ENCODE measurements around the gene ISOC1. TPM values are rescaled to one million over a fixed set of nuclear protein-coding genes. Genes with fewer than 3 reads are reported as not detected.

ISOC1 gene
- polyA plus RNA-seq, 1 donor = 65.4 TPM

GRCh38 chr5:129111351-129111750, 16.8 kb downstream of the ISOC1 start:
- 73% methylated on average over 1 of the region's 2 CpGs for WGBS (ENCODE audit: insufficient coverage, low lambda C conversion rate)
- no peaks in the 10 kb centered on the region for H3K27me3 ChIP-seq (ENCODE audit: control insufficient read depth, insufficient read depth, low read length)
- no peak for DNase-seq
- H3K36me3 ChIP-seq (ENCODE audit: control insufficient read depth, insufficient read depth, low read length) = peaks cover 38% of the 10 kb centered on the region
- H3K4me3 ChIP-seq (ENCODE audit: low read length) = no peak overlapping the region
- no peaks in the 10 kb centered on the region for H3K9me3 ChIP-seq (ENCODE audit: control insufficient read depth, low read depth, low read length)
- H3K4me1 ChIP-seq (ENCODE audit: control insufficient read depth, insufficient read depth, low read length) = no peaks in the 10 kb centered on the region
- no peak overlapping the region for H3K27ac ChIP-seq (ENCODE audit: low read length)

GRCh38 chr5:129112295-129112694, 17.7 kb downstream of the ISOC1 start:
- H3K27me3 ChIP-seq (ENCODE audit: control insufficient read depth, insufficient read depth, low read length) = no peaks in the 10 kb centered on the region
- no peaks in the 10 kb centered on the region for H3K9me3 ChIP-seq (ENCODE audit: control insufficient read depth, low read depth, low read length)
- no peak overlapping the region for H3K4me3 ChIP-seq (ENCODE audit: low read length)
- WGBS (ENCODE audit: insufficient coverage, low lambda C conversion rate) = 83% methylated on average over 1 of the region's 3 CpGs
- no peak overlapping the region for H3K27ac ChIP-seq (ENCODE audit: low read length)
- DNase-seq = no peak
- peaks cover 36% of the 10 kb centered on the region for H3K36me3 ChIP-seq (ENCODE audit: control insufficient read depth, insufficient read depth, low read length)
- no peaks in the 10 kb centered on the region for H3K4me1 ChIP-seq (ENCODE audit: control insufficient read depth, insufficient read depth, low read length)

GRCh38 chr5:129113867-129114266, 19.3 kb downstream of the ISOC1 start:
- no peak overlapping the region for H3K27ac ChIP-seq (ENCODE audit: low read length)
- H3K4me3 ChIP-seq (ENCODE audit: low read length) = no peak overlapping the region
- no CpG with 5 or more reads among the region's 2 CpGs for WGBS (ENCODE audit: insufficient coverage, low lambda C conversion rate)
- H3K27me3 ChIP-seq (ENCODE audit: control insufficient read depth, insufficient read depth, low read length) = no peaks in the 10 kb centered on the region
- no peaks in the 10 kb centered on the region for H3K4me1 ChIP-seq (ENCODE audit: control insufficient read depth, insufficient read depth, low read length)
- no peak for DNase-seq
- H3K9me3 ChIP-seq (ENCODE audit: control insufficient read depth, low read depth, low read length) = no peaks in the 10 kb centered on the region
- peaks cover 27% of the 10 kb centered on the region for H3K36me3 ChIP-seq (ENCODE audit: control insufficient read depth, insufficient read depth, low read length)

GRCh38 chr5:129114539-129115193, 20.1 kb downstream of the ISOC1 start:
- 93% methylated on average over 3 of the region's 10 CpGs for WGBS (ENCODE audit: insufficient coverage, low lambda C conversion rate)
- H3K9me3 ChIP-seq (ENCODE audit: control insufficient read depth, low read depth, low read length) = no peaks in the 10 kb centered on the region
- peaks cover 24% of the 10 kb centered on the region for H3K36me3 ChIP-seq (ENCODE audit: control insufficient read depth, insufficient read depth, low read length)
- H3K27ac ChIP-seq (ENCODE audit: low read length) = no peak overlapping the region
- DNase-seq = no peak
- no peaks in the 10 kb centered on the region for H3K4me1 ChIP-seq (ENCODE audit: control insufficient read depth, insufficient read depth, low read length)
- H3K4me3 ChIP-seq (ENCODE audit: low read length) = no peak overlapping the region
- H3K27me3 ChIP-seq (ENCODE audit: control insufficient read depth, insufficient read depth, low read length) = no peaks in the 10 kb centered on the region

- Histone ChIP-seq H3K4me1 (ENCODE audit: control insufficient read depth, insufficient read depth, low read length) (no peaks in the 10 kb centered on the region), H3K4me3 (ENCODE audit: low read length) (no peak overlapping the region), H3K9me3 (ENCODE audit: control insufficient read depth, low read depth, low read length) (no peaks in the 10 kb centered on the region), H3K27ac (ENCODE audit: low read length) (no peak overlapping the region), H3K36me3 (ENCODE audit: control insufficient read depth, insufficient read depth, low read length) (peaks cover 23% of the 10 kb centered on the region), H3K27me3 (ENCODE audit: control insufficient read depth, insufficient read depth, low read length) (no peaks in the 10 kb centered on the region)
- 100% methylated on average over 1 of the region's 2 CpGs for WGBS (ENCODE audit: insufficient coverage, low lambda C conversion rate)
- DNase-seq = no peak
These were observed 21.1 kb downstream of the ISOC1 start for GRCh38 chr5:129115680-129116079.

GRCh38 chr5:129116797-129117196, 22.2 kb downstream of the ISOC1 start:
- H3K4me3 ChIP-seq (ENCODE audit: low read length) = no peak overlapping the region

GRCh38 chr5:129118405-129118804, 23.9 kb downstream of the ISOC1 start:
- no peaks in the 10 kb centered on the region for H3K9me3 ChIP-seq (ENCODE audit: control insufficient read depth, low read depth, low read length)
- no peaks in the 10 kb centered on the region for H3K27me3 ChIP-seq (ENCODE audit: control insufficient read depth, insufficient read depth, low read length)
- DNase-seq = no peak
- peaks cover 9% of the 10 kb centered on the region for H3K36me3 ChIP-seq (ENCODE audit: control insufficient read depth, insufficient read depth, low read length)
- no peak overlapping the region for H3K4me3 ChIP-seq (ENCODE audit: low read length)
- no peak overlapping the region for H3K27ac ChIP-seq (ENCODE audit: low read length)
- no peaks in the 10 kb centered on the region for H3K4me1 ChIP-seq (ENCODE audit: control insufficient read depth, insufficient read depth, low read length)

More at GRCh38 chr5:129116797-129117196, 22.2 kb downstream of the ISOC1 start:
- H3K36me3 ChIP-seq (ENCODE audit: control insufficient read depth, insufficient read depth, low read length) = peaks cover 20% of the 10 kb centered on the region
- no peaks in the 10 kb centered on the region for H3K27me3 ChIP-seq (ENCODE audit: control insufficient read depth, insufficient read depth, low read length)
- no peak for DNase-seq
- H3K4me1 ChIP-seq (ENCODE audit: control insufficient read depth, insufficient read depth, low read length) = no peaks in the 10 kb centered on the region
- no peak overlapping the region for H3K27ac ChIP-seq (ENCODE audit: low read length)
- no peaks in the 10 kb centered on the region for H3K9me3 ChIP-seq (ENCODE audit: control insufficient read depth, low read depth, low read length)
- 100% methylated on average over 1 of the region's 3 CpGs for WGBS (ENCODE audit: insufficient coverage, low lambda C conversion rate)

GRCh38 chr5:129118826-129119225, 24.3 kb downstream of the ISOC1 start:
- Histone ChIP-seq H3K9me3 (ENCODE audit: control insufficient read depth, low read depth, low read length) (no peaks in the 10 kb centered on the region), H3K4me1 (ENCODE audit: control insufficient read depth, insufficient read depth, low read length) (no peaks in the 10 kb centered on the region), H3K27ac (ENCODE audit: low read length) (no peak overlapping the region), H3K36me3 (ENCODE audit: control insufficient read depth, insufficient read depth, low read length) (peaks cover 9% of the 10 kb centered on the region), H3K4me3 (ENCODE audit: low read length) (no peak overlapping the region), H3K27me3 (ENCODE audit: control insufficient read depth, insufficient read depth, low read length) (no peaks in the 10 kb centered on the region)
- 100% methylated on average over 1 of the region's 2 CpGs for WGBS (ENCODE audit: insufficient coverage, low lambda C conversion rate)
- no peak for DNase-seq

GRCh38 chr5:129120158-129120581, 25.6 kb downstream of the ISOC1 start:
- Histone ChIP-seq H3K27me3 (ENCODE audit: control insufficient read depth, insufficient read depth, low read length) (no peaks in the 10 kb centered on the region), H3K4me1 (ENCODE audit: control insufficient read depth, insufficient read depth, low read length) (no peaks in the 10 kb centered on the region), H3K9me3 (ENCODE audit: control insufficient read depth, low read depth, low read length) (no peaks in the 10 kb centered on the region), H3K4me3 (ENCODE audit: low read length) (no peak overlapping the region), H3K27ac (ENCODE audit: low read length) (no peak overlapping the region), H3K36me3 (ENCODE audit: control insufficient read depth, insufficient read depth, low read length) (peaks cover 6% of the 10 kb centered on the region)
- no peak for DNase-seq
- WGBS (ENCODE audit: insufficient coverage, low lambda C conversion rate) = no CpG with 5 or more reads among the region's 3 CpGs

- Histone ChIP-seq H3K27ac (ENCODE audit: low read length) (no peak overlapping the region), H3K9me3 (ENCODE audit: control insufficient read depth, low read depth, low read length) (no peaks in the 10 kb centered on the region), H3K4me1 (ENCODE audit: control insufficient read depth, insufficient read depth, low read length) (no peaks in the 10 kb centered on the region), H3K36me3 (ENCODE audit: control insufficient read depth, insufficient read depth, low read length) (no peaks in the 10 kb centered on the region), H3K4me3 (ENCODE audit: low read length) (no peak overlapping the region), H3K27me3 (ENCODE audit: control insufficient read depth, insufficient read depth, low read length) (no peaks in the 10 kb centered on the region)
- DNase-seq = no peak
These were observed 28.0 kb downstream of the ISOC1 start for GRCh38 chr5:129122560-129122959.

GRCh38 chr5:129124608-129125007, 30.1 kb downstream of the ISOC1 start:
- no peaks in the 10 kb centered on the region for H3K27me3 ChIP-seq (ENCODE audit: control insufficient read depth, insufficient read depth, low read length)
- no peak overlapping the region for H3K27ac ChIP-seq (ENCODE audit: low read length)
- no peaks in the 10 kb centered on the region for H3K9me3 ChIP-seq (ENCODE audit: control insufficient read depth, low read depth, low read length)
- no peak for DNase-seq
- no peak overlapping the region for H3K4me3 ChIP-seq (ENCODE audit: low read length)
- WGBS (ENCODE audit: insufficient coverage, low lambda C conversion rate) = no CpG with 5 or more reads among the region's 1 CpG
- no peaks in the 10 kb centered on the region for H3K4me1 ChIP-seq (ENCODE audit: control insufficient read depth, insufficient read depth, low read length)
- no peaks in the 10 kb centered on the region for H3K36me3 ChIP-seq (ENCODE audit: control insufficient read depth, insufficient read depth, low read length)
